DMS114 treated with DMSO at 0.1 percent for 48 hours (cell line): Measurements from ENCODE around the gene FTSJ3.
"Not testable (repeated sequence)": the region's sequence is repeated elsewhere in the genome, so short reads cannot be mapped to it uniquely, and the experiment has no call there.

Source experiments
- DNase-seq: peaks from one replicate; lab custom pipeline; 2025; ENCODE audit not compliant: unreplicated experiment; lab: John Stamatoyannopoulos, UW

FTSJ3 gene

GRCh38 chr17:63830904-63831491 is 3.5 kb upstream of the FTSJ3 start:
- no peak for DNase-seq

DNA sequence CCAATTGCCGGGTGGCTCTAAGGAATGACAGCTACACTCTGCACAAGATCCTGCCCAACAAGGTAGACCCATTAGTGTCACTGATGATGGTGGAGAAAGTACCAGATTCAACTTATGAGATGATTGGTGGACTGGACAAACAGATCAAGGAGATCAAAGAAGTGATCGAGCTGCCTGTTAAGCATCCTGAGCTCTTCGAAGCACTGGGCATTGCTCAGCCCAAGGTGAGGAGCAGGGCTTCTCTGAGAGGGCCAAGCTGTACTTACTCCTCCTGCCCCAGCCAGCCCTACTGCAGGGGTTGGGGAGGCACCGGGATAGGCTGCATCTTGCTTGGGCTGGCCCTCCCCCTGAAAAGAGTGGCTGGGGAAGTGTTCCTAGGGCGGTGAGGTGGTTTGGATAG is 2.8 kb upstream of the FTSJ3 start:
- DNase-seq: no peak

GRCh38 chr17:63828936-63829335 is 1.5 kb upstream of the FTSJ3 start:
- no peak for DNase-seq

DNA sequence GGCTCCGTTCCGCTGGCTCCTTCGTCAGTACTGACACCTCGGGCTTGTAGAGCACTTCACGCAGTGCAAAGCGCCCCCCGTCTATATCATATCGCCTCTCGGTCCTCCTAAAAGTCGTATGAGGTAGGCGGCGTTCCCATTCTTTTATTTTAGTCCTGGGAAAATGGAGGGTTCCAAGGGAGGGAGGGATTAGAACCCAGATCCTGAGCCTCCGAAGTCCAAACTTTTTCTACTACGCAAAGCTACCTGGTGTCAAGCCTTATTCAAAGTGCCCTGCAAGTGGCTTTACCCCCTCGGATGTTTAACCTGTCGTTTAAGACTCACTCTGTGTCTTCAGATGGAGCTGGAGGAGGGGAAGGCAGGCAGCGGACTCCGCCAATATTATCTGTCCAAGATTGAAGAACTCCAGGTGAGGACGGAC is 348 bp upstream of the FTSJ3 start:
- DNase-seq: no peak

DNA sequence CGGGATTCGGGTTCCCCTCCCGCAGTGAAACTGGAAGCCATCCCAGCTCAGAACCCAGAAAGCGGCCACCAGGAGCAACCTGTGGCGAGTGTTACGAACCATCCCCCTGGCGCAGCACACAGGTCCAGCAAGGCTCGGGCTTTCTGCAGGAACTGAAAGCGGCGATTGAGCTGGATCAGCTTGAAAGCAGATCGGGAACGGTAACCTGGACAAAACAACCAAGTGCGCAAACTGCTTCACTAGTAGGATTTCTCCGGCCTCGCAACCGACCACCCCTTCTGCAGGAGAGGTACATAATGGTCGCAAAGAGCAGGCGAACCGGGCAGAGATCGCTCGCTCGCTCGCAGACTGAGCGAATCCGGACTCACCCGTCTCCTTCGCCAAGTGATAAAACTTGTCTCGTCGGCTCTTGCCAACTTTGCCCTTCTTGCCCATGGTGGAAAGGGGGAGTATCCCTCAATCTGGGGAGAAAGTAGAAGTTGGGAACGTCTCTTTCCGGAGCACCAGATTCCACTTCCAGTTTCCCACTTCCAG is 928 bp downstream of the FTSJ3 start:
- no peak for DNase-seq

GRCh38 chr17:63824362-63824761 is 3.1 kb downstream of the FTSJ3 start:
- DNase-seq: no peak

- DNase-seq: no peak
Observed at GRCh38 chr17:63823659-63824331, 3.7 kb downstream of the FTSJ3 start.

DNA sequence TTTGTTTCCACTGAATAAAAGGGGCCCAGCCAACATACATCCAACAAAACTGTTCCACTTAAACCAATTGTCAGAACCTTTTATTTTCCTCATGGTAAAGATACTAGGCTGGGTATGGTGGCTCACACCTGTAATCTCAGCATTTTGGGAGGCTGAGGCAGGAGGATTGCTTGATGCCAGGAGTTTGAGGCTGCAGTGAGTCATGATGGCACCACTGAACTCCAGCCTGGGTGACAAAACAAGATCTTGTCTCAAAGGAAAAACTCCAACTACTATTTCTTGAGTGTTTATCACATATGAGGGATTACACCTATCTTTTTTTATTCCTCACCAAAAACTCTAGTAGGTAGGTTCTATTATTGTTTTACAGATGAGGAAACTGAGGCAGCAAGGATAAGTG is 4.9 kb downstream of the FTSJ3 start:
- no peak for DNase-seq

DNA sequence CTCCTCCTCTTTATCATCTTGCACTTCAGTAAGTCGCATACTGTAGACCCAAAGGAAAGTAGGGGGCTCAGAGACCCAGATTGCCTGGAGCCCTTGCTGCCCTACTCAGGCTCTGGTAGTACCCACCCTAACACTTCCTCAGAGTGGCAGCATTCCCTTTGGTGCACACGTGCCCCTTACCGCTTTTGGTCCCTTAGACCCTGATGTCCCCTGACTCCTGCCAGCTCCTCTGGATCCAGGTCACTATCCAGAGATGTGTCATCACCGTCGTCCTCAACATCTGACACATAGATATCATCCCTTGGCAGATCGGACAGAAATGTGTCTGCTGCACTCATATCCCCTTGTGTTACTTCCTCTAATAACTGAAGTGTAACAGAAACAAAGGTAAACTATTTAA is 5.7 kb downstream of the FTSJ3 start:
- no peak for DNase-seq

DNA sequence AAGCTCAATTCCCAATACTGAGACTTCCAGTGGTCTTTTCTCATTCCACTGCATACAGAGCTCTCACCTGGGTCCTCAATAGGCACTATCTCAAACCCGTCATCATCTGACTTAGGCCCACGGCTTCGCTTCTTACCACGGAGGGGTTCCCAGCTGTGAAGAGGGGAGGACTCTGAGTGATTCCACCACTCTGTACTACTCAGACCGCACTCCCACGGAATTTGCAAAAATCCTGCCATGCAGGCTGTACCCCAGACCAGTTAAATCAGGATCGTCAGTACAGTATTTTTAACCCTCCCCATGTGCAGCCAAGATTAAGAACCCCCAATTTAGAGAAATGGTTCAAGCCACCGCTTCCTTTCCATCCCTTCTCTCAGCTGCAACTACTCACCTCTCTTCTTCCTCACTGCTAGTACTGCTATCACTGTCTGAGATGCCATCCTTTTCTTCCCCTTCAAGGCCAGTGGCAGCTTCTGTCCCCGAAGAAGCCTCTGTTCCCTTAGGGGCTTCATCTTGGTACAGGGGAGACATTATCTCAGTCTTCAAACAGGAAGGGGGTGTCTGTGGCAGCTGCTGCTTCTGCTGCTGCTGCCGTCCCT is 6.4 kb downstream of the FTSJ3 start:
- no peak for DNase-seq

- DNase-seq: no peak
Observed at GRCh38 chr17:63819585-63820537, 7.6 kb downstream of the FTSJ3 start.

DNA sequence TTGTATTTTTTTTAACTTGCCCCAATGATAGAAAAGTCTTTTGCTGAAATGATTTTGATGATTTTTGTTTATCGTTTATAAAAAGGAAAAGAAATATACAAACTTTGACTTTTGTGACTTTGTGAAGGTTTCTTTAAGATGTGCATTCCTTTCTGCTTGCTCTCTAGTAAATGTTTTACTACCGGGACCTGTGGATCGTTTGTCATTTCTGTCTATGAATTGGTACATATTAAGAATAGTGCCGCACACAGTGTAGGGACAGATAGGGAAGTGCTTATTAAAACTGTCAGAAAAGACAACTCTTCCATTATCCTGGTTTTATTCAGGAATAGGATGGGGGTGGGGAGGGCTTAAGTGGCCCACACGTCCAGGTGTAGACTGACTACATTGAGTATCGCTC is 8.3 kb downstream of the FTSJ3 start:
- no peak for DNase-seq

GRCh38 chr17:63817736-63818385 is 9.6 kb downstream of the FTSJ3 start:
- no peak for DNase-seq

- DNase-seq: no peak
Observed at GRCh38 chr17:63816669-63817068, 10.8 kb downstream of the FTSJ3 start.

DNA sequence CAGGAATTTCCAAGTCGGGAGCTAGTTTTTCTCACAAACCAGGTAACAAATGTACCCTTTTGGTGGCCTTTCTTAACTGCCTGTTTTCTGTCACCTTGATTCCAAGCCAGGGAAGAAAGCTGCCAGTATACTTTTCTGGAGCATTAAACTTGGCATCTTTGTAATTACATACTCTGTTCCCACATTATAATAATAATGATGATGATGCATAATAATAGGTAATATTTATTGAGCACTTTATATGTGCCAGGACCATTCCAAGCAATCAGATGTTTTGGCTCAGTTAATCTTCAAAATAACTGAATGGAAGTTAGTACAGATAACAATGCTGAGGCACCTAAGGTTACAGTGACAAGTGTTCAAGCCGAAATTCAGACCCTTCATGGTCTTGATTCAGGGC is 11.3 kb downstream of the FTSJ3 start:
- DNase-seq: no peak

DNA sequence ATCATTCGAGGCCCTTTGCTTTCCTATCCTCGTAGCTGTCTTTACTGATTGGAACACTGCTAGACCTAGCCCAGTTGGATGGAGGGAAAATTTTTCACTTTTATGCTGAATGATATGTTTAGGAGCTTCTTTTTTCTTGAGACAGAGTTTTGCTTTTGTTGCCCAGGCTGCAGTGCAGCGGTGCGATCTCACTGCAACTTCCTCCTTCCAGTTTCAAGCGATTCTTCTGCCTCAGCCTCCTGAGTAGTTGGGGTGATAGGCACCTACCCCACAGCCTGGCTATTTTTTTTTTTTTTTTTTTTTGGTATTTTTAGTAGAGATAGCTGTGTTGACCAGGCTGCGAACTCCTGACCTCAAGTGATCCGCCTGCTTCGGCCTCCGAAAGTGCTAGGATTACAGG is 17.5 kb downstream of the FTSJ3 start:
- no peak for DNase-seq

- no peak for DNase-seq
Observed at GRCh38 chr17:63805591-63805990, 21.9 kb downstream of the FTSJ3 start.

GRCh38 chr17:63804328-63804727 is 23.1 kb downstream of the FTSJ3 start:
- DNase-seq: no peak

DNA sequence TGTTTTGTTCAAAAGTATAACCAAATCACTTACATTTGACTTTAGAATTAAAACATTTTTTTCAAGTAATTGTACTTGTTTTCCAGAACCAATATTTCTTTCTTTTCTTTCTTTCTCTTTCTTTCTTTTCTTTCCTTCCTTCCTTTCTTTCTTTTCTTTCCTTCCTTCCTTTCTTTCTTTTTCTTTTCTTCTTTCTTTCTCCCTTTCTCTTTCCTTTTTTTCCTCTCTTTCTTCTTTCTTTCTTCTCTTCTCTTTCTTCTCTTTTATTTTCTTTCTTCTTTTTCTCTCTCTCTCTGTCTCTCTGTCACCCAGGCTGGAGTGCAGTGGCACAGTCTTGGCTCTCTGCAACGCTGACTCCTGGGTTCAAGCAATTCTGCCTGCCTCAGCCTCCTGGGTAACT is 26.7 kb downstream of the FTSJ3 start:
- DNase-seq: no peak

GRCh38 chr17:63798572-63799106 is 28.8 kb downstream of the FTSJ3 start:
- DNase-seq: no peak

DNA sequence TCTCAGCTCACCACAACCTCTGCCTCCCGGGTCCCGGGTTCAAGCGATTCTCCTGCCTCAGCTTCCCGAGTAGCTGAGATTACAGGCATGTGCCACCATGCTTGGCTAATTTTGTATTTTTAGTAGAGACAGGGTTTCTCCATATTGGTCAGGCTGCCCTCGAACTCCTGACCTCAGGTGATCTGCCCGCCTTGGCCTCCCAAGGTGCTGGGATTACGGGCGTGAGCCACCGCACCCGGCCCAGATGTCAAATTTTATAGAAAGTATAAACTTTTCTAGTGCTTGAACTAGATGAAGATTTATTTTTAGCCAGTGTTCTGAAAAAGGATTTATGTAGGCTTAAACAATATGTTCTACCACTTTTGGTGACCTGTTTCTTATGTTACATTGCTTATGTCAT is 31.1 kb downstream of the FTSJ3 start:
- not testable (repeated sequence) for DNase-seq
